ENCODE measurements around the gene TMEM270.

DNA sequence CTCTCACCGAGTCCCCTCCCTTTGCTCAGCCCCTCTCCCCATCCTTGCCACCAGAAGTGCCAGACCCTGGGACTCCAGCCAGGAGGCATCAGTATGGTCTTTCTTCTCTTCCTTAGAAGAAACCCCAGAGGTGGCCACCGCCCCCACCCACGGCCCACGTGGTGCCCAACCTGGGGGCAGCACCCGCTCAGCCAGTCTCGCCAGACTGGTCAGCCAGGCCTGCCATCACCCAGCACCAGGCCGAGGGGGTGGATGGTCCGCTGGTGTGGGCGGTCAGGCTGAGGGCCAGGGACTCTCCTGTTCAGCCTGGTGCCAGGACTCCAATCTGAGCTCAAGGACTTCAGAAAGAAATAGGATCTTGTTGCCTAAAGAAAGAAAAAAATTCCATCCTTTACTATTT, 36.0 kb upstream of the TMEM270 start:
- no peak for TF ChIP-seq ZNF274 (IDR thresholded peaks at IDR 0.05; ENCODE audit: insufficient read depth, insufficient read length)
- TF ChIP-seq HDAC2 (IDR thresholded peaks at IDR 0.05) = no peak
- no peak for TF ChIP-seq ASH2L (IDR thresholded peaks at IDR 0.05; ENCODE audit: borderline replicate concordance, low read depth)
- TF ChIP-seq, protein P1, sequence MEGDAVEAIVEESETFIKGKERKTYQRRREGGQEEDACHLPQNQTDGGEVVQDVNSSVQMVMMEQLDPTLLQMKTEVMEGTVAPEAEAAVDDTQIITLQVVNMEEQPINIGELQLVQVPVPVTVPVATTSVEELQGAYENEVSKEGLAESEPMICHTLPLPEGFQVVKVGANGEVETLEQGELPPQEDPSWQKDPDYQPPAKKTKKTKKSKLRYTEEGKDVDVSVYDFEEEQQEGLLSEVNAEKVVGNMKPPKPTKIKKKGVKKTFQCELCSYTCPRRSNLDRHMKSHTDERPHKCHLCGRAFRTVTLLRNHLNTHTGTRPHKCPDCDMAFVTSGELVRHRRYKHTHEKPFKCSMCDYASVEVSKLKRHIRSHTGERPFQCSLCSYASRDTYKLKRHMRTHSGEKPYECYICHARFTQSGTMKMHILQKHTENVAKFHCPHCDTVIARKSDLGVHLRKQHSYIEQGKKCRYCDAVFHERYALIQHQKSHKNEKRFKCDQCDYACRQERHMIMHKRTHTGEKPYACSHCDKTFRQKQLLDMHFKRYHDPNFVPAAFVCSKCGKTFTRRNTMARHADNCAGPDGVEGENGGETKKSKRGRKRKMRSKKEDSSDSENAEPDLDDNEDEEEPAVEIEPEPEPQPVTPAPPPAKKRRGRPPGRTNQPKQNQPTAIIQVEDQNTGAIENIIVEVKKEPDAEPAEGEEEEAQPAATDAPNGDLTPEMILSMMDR (IDR thresholded peaks at IDR 0.05 in 2 of 3, conservative IDR thresholded peaks at IDR 0.05 in 1 of 3; ENCODE audit: control insufficient read depth in 2 of 3, extremely low read depth in 1 of 3, insufficient read depth in 1 of 3, low read depth in 3 of 3, low read length in 3 of 3) = no peak
- TF ChIP-seq SRF (IDR thresholded peaks at IDR 0.05; ENCODE audit: low read depth in 2 of 2, low read length in 2 of 2) = no peak
- TF ChIP-seq CBX3 (IDR thresholded peaks at IDR 0.05; ENCODE audit: borderline replicate concordance, low read depth) = no peak
- TF ChIP-seq, protein P2, sequence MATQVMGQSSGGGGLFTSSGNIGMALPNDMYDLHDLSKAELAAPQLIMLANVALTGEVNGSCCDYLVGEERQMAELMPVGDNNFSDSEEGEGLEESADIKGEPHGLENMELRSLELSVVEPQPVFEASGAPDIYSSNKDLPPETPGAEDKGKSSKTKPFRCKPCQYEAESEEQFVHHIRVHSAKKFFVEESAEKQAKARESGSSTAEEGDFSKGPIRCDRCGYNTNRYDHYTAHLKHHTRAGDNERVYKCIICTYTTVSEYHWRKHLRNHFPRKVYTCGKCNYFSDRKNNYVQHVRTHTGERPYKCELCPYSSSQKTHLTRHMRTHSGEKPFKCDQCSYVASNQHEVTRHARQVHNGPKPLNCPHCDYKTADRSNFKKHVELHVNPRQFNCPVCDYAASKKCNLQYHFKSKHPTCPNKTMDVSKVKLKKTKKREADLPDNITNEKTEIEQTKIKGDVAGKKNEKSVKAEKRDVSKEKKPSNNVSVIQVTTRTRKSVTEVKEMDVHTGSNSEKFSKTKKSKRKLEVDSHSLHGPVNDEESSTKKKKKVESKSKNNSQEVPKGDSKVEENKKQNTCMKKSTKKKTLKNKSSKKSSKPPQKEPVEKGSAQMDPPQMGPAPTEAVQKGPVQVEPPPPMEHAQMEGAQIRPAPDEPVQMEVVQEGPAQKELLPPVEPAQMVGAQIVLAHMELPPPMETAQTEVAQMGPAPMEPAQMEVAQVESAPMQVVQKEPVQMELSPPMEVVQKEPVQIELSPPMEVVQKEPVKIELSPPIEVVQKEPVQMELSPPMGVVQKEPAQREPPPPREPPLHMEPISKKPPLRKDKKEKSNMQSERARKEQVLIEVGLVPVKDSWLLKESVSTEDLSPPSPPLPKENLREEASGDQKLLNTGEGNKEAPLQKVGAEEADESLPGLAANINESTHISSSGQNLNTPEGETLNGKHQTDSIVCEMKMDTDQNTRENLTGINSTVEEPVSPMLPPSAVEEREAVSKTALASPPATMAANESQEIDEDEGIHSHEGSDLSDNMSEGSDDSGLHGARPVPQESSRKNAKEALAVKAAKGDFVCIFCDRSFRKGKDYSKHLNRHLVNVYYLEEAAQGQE (IDR thresholded peaks at IDR 0.05; ENCODE audit: low read depth, low read length) = no peak
- TF ChIP-seq JUNB (IDR thresholded peaks at IDR 0.05) = no peak
- no peak for TF ChIP-seq EGR1 (IDR thresholded peaks at IDR 0.05; ENCODE audit: borderline replicate concordance in 1 of 2, low read depth in 2 of 2, low read length in 2 of 2)
- TF ChIP-seq, protein P3, sequence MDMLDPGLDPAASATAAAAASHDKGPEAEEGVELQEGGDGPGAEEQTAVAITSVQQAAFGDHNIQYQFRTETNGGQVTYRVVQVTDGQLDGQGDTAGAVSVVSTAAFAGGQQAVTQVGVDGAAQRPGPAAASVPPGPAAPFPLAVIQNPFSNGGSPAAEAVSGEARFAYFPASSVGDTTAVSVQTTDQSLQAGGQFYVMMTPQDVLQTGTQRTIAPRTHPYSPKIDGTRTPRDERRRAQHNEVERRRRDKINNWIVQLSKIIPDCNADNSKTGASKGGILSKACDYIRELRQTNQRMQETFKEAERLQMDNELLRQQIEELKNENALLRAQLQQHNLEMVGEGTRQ (IDR thresholded peaks at IDR 0.05; ENCODE audit: borderline replicate concordance, low read depth, low read length) = no peak
- no peak for TF ChIP-seq RFX5 (IDR thresholded peaks at IDR 0.05; ENCODE audit: low read depth, low read length)
